ENCODE data around the gene MCL1. TPM values are rescaled to one million over a fixed set of nuclear protein-coding genes. Genes with fewer than 3 reads are reported as not detected.

Gene MCL1
- total and polyA plus RNA-seq, 2 of the 13 experiments (the other 11 are each of a cell fraction or from before 2014, with no cell fraction given), result 69.5 to 125 TPM

GRCh38 chr1:150560011-150560438 is 19.4 kb downstream of the MCL1 start (continued):
- TF ChIP-seq KIAA2018 (CRISPR knock-in tag; IDR thresholded peaks at IDR 0.05; ENCODE audit: borderline replicate concordance) (no peak), ZGPAT (CRISPR knock-in tag; IDR thresholded peaks at IDR 0.05) (no peak), GATAD1 (CRISPR knock-in tag; IDR thresholded peaks at IDR 0.05) (0 out of 2 replicates have a peak, but pooled peaks have one; percentile 9), ZBTB2 (CRISPR knock-in tag; IDR thresholded peaks at IDR 0.05; ENCODE audit: low read depth) (no peak), KAT2B (IDR thresholded peaks at IDR 0.05; ENCODE audit: borderline replicate concordance, low read depth, low read length) (no peak), XRCC5 (optimal IDR thresholded peaks at IDR 0.05; ENCODE audit: low read length) (peak; percentile 69), RNF2 (conservative IDR thresholded peaks at IDR 0.05; ENCODE audit: low read depth) (no peak), RXRB (CRISPR knock-in tag; IDR thresholded peaks at IDR 0.05; ENCODE audit: borderline replicate concordance) (0 out of 2 replicates have a peak, but pooled peaks have one; percentile 22)
